Esophagus squamous epithelium (tissue), 4 donors: ENCODE measurements around the gene BAG5.

Experiments
- POLR2A ChIP-seq, 4 donors: fragments of 450-650 bp; IDR thresholded peaks; one replicate each; pipeline ENCODE4 v1.6.1; 2017; ENCODE audit warnings: antibody characterized with exemption in 4 of 4, mild to moderate bottlenecking in 4 of 4, moderate library complexity in 3 of 4
- TF ChIP-seq, protein P1 (sequence below), 6 experiments: fragments of 450-650 bp in 4 of 6; fragments of 200-600 bp in 2 of 6; sonication (generic) in 2 of 6; IDR thresholded peaks; one replicate each; pipeline ENCODE4 v1.5.1; 2016 to 2019; ENCODE audit warnings: antibody characterized with exemption in 6 of 6, mild to moderate bottlenecking in 4 of 6, moderate library complexity in 4 of 6

DNA sequence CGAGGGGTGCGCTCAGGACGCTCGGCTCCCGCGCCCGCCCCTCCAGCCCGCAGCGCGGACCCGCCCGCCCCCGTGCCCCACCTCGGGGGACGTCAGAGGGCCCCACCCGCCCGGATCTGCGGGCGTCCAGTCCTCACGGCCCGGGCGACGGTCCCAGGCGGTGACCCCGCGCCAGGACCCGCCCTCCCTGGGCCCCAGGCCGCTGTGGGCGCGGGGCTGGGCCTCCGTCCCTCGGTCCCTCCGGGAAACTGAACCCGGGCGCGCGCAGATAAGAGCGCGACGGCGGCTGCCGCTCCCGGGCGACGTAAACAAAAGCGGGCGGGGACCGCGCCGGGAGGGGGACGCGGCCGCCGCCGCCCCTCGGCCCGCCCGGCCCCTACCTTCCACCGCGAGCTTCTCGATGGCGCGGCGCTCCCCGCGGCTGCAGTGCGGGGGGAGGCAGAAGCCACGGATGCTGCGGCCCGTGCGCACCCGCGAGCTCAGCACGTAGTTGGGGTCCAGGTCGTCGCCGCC lies 41.0 kb downstream of the BAG5 start:
- no peak for TF ChIP-seq POLR2A (IDR thresholded peaks at IDR 0.05)
- TF ChIP-seq, protein P1, sequence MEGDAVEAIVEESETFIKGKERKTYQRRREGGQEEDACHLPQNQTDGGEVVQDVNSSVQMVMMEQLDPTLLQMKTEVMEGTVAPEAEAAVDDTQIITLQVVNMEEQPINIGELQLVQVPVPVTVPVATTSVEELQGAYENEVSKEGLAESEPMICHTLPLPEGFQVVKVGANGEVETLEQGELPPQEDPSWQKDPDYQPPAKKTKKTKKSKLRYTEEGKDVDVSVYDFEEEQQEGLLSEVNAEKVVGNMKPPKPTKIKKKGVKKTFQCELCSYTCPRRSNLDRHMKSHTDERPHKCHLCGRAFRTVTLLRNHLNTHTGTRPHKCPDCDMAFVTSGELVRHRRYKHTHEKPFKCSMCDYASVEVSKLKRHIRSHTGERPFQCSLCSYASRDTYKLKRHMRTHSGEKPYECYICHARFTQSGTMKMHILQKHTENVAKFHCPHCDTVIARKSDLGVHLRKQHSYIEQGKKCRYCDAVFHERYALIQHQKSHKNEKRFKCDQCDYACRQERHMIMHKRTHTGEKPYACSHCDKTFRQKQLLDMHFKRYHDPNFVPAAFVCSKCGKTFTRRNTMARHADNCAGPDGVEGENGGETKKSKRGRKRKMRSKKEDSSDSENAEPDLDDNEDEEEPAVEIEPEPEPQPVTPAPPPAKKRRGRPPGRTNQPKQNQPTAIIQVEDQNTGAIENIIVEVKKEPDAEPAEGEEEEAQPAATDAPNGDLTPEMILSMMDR (IDR thresholded peaks at IDR 0.05), result no peak
